Caco-2 (cell line): ENCODE data around the gene APOBEC3G. TPM values are rescaled to one million over a fixed set of nuclear protein-coding genes. Genes with fewer than 3 reads are reported as not detected.

Source experiments
- BruUV-seq: library from RNA; stranded (reverse); fragments of 400-500 nt; replicated peaks from 2 replicates; lab custom pipeline; 2021; lab: Mats Ljungman, UMichigan
- CTCF ChIA-PET: fragments of 300-600 bp; sonication (Branson Sonifier 250); formaldehyde crosslinking; loops from one replicate; lab custom pipeline; 2022; ENCODE audit warnings: antibody characterized with exemption; lab: Charles Lee
- POLR2A ChIA-PET: fragments of 300-600 bp; sonication (Branson Sonifier 250); formaldehyde crosslinking; loops from one replicate; lab custom pipeline; 2022; ENCODE audit warnings: antibody characterized with exemption; lab: Charles Lee
- DNase-seq, 2 experiments: peaks; one replicate each; pipeline versions ENCODE4 v3.0.0 to v3.0.0-alpha.2; 2020 to 2022
- H3K27me3 ChIP-seq: replicated peaks from 2 replicates; pipeline ENCODE4 v1.6.0; 2011; ENCODE audit warnings: low read length; ENCODE audit not compliant: control insufficient read depth, insufficient read depth
- H3K36me3 ChIP-seq: 2 replicates; pipeline ENCODE4 v1.5.1; 2011; ENCODE audit warnings: low read length; ENCODE audit not compliant: control insufficient read depth, insufficient read depth
- H3K4me1 ChIP-seq: fragments of 250-450 bp; sonication (Bioruptor Pico); 2 replicates; pipeline ENCODE4 v1.5.1; 2020; ENCODE audit warnings: mild to moderate bottlenecking
- H3K4me3 ChIP-seq: 2 replicates; pipeline ENCODE4 v1.5.1; 2011; ENCODE audit warnings: low read depth, mild to moderate bottlenecking, control low read depth, low read length
- H3K9me3 ChIP-seq: fragments of 250-450 bp; sonication (Bioruptor Pico); 2 replicates; pipeline ENCODE4 v1.5.1; 2020; ENCODE audit warnings: mild to moderate bottlenecking, moderate library complexity
- H3K27ac Mint-ChIP-seq: one replicate; pipeline ENCODE4 v1.8.0; 2022; ENCODE audit warnings: mixed read lengths; ENCODE audit not compliant: unreplicated experiment
- H3K27me3 Mint-ChIP-seq: one replicate; pipeline ENCODE4 v1.8.0; 2022; ENCODE audit warnings: mixed read lengths; ENCODE audit not compliant: insufficient read depth, unreplicated experiment
- H3K36me3 Mint-ChIP-seq: one replicate; pipeline ENCODE4 v1.8.0; 2022; ENCODE audit warnings: mild to moderate bottlenecking, mixed read lengths; ENCODE audit not compliant: insufficient read depth, unreplicated experiment
- H3K4me1 Mint-ChIP-seq: one replicate; pipeline ENCODE4 v1.8.0; 2022; ENCODE audit warnings: low read depth, mixed read lengths; ENCODE audit not compliant: unreplicated experiment
- H3K4me3 Mint-ChIP-seq: one replicate; pipeline ENCODE4 v1.8.0; 2022; ENCODE audit warnings: mild to moderate bottlenecking, moderate library complexity, mixed read lengths; ENCODE audit not compliant: unreplicated experiment
- H3K9me3 Mint-ChIP-seq: one replicate; pipeline ENCODE4 v1.8.0; 2022; ENCODE audit warnings: mixed read lengths; ENCODE audit not compliant: unreplicated experiment
- CTCF ChIP-seq, 2 experiments: fragments of 200-600 bp in 1 of 2; IDR thresholded peaks; 1 replicate in 1 of 2; 2 replicates in 1 of 2; pipeline versions ENCODE4 v1.5.1 to v1.8.0; 2011 to 2022; ENCODE audit warnings: antibody characterized with exemption in 1 of 2, control low read depth in 1 of 2, inconsistent platforms in 1 of 2, low read depth in 1 of 2, low read length in 1 of 2, mild to moderate bottlenecking in 1 of 2, moderate library complexity in 1 of 2; ENCODE audit not compliant: insufficient read depth in 1 of 2, severe bottlenecking in 1 of 2, unreplicated experiment in 1 of 2
- intact Hi-C: fragments of 100-400 bp; cut with micrococcal nuclease; formaldehyde crosslinking; loops from one replicate; pipeline ENCODE4 v1.10.0; 2022; ENCODE audit not compliant: unreplicated experiment
- total RNA-seq: library from RNA; stranded (reverse); gene quantifications from 2 replicates; pipeline ENCODE4 v1.2.3, GENCODE V29; 2022

Gene APOBEC3G
- total RNA-seq, 1 experiment from 2014 or later = 0.73 TPM

- POLR2A ChIA-PET = no interaction called here
- Mint-ChIP-seq H3K4me1 (peaks cover 11% of the 10 kb centered on the region), H3K27me3 (no peaks in the 10 kb centered on the region), H3K4me3 (no peak overlapping the region), H3K36me3 (no peaks in the 10 kb centered on the region), H3K9me3 (no peaks in the 10 kb centered on the region), H3K27ac (no peak overlapping the region)
- H3K27me3 ChIP-seq = no peaks in the 10 kb centered on the region
- H3K4me3 ChIP-seq = no peak overlapping the region
- H3K4me1 ChIP-seq = peaks cover 11% of the 10 kb centered on the region
- no peaks in the 10 kb centered on the region for H3K36me3 ChIP-seq
- H3K9me3 ChIP-seq = no peaks in the 10 kb centered on the region
- BruUV-seq = no TSS peak
- CTCF ChIA-PET = no interaction called here
- intact Hi-C loops = no loop called here
- DNase-seq = no peak
- no peak for TF ChIP-seq CTCF (IDR thresholded peaks at IDR 0.05; ENCODE audit: insufficient read depth in 1 of 2, low read depth in 1 of 2, low read length in 1 of 2, severe bottlenecking in 1 of 2, unreplicated experiment in 1 of 2)
Measured at GRCh38 chr22:39125622-39126021, 48.5 kb downstream of the APOBEC3G start.

DNA sequence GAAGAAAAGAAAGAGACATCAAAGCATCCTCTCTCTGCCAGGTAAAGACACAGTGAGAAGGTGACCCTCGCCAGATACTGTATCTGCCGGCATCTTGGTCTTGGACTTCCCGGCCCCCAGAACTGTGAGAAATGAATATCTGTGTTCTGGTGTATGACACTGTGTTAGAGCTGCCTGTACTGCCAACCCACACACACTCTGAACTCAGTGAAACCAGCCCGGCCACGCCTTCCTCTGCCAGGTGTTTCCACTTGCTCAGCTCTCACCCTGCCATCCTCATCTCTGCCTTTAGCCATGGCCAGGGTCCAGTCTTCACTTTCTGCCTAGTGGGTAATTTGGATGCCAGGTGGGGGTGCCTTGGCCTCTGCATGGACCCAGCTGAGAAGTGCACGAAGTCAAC lies 51.4 kb downstream of the APOBEC3G start:
- Histone ChIP-seq H3K27me3 (no peaks in the 10 kb centered on the region), H3K9me3 (no peaks in the 10 kb centered on the region), H3K36me3 (no peaks in the 10 kb centered on the region), H3K4me3 (no peak overlapping the region), H3K4me1 (peaks cover 21% of the 10 kb centered on the region)
- no peak overlapping the region for H3K4me3 Mint-ChIP-seq
- no peaks in the 10 kb centered on the region for H3K27me3 Mint-ChIP-seq
- intact Hi-C loops = no loop called here
- no TSS peak for BruUV-seq
- TF ChIP-seq CTCF (IDR thresholded peaks at IDR 0.05; ENCODE audit: insufficient read depth in 1 of 2, low read depth in 1 of 2, low read length in 1 of 2, severe bottlenecking in 1 of 2, unreplicated experiment in 1 of 2) = no peak
- H3K9me3 Mint-ChIP-seq = no peaks in the 10 kb centered on the region
- peaks cover 16% of the 10 kb centered on the region for H3K4me1 Mint-ChIP-seq
- no peak for DNase-seq
- ChIA-PET POLR2A (interaction anchor here (0.6 kb wide), 1 partner anchor 104 kb away, joined by 3 read pairs; no protein-coding TSS in a partner anchor), CTCF (interaction anchor here (0.5 to 1.0 kb wide), 4 partner anchors 10 to 257 kb away, joined by 3 to 4 read pairs (median 4); no protein-coding TSS in a partner anchor)
- H3K27ac Mint-ChIP-seq = no peak overlapping the region
- H3K36me3 Mint-ChIP-seq = no peaks in the 10 kb centered on the region

GRCh38 chr22:39129081-39129480 lies 52.0 kb downstream of the APOBEC3G start:
- Histone ChIP-seq H3K4me3 (no peak overlapping the region), H3K9me3 (no peaks in the 10 kb centered on the region), H3K36me3 (no peaks in the 10 kb centered on the region), H3K4me1 (peaks cover 21% of the 10 kb centered on the region), H3K27me3 (no peaks in the 10 kb centered on the region)
- TF ChIP-seq CTCF (IDR thresholded peaks at IDR 0.05; ENCODE audit: insufficient read depth in 1 of 2, low read depth in 1 of 2, low read length in 1 of 2, severe bottlenecking in 1 of 2, unreplicated experiment in 1 of 2) = no peak
- Mint-ChIP-seq H3K27me3 (no peaks in the 10 kb centered on the region), H3K4me3 (no peak overlapping the region), H3K36me3 (no peaks in the 10 kb centered on the region), H3K27ac (no peak overlapping the region), H3K4me1 (peaks cover 16% of the 10 kb centered on the region), H3K9me3 (no peaks in the 10 kb centered on the region)
- ChIA-PET POLR2A (interaction anchor here (0.6 kb wide), 1 partner anchor 104 kb away, joined by 3 read pairs; no protein-coding TSS in a partner anchor), CTCF (interaction anchor here (0.8 to 1.0 kb wide), 2 partner anchors 19 to 258 kb away, joined by 4 read pairs; no protein-coding TSS in a partner anchor)
- no peak for DNase-seq
- intact Hi-C loops = no loop called here
- BruUV-seq = no TSS peak
